ENCODE results near the gene ELOB. TPM values are rescaled to one million over a fixed set of nuclear protein-coding genes. Genes with fewer than 3 reads are reported as not detected.

Gene ELOB
- total RNA-seq, 1 donor from 2014 or later, result 237 TPM

DNA sequence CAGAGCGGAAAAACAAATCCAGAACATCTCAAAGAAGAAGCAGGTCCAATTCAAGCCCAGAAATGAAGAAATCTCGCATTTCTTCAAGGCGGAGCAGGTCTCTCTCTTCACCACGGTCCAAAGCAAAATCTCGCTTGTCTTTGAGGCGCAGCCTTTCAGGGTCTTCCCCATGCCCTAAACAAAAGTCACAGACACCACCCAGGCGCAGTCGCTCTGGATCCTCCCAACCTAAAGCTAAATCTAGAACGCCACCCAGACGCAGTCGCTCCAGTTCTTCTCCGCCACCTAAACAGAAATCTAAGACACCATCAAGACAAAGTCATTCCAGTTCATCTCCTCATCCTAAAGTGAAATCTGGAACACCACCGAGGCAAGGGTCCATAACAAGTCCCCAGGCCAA is 14.4 kb downstream of the ELOB start:
- DNase-seq (ENCODE audit: extremely low spot score, unreplicated experiment), result no peak
- TF ChIP-seq, protein P1, sequence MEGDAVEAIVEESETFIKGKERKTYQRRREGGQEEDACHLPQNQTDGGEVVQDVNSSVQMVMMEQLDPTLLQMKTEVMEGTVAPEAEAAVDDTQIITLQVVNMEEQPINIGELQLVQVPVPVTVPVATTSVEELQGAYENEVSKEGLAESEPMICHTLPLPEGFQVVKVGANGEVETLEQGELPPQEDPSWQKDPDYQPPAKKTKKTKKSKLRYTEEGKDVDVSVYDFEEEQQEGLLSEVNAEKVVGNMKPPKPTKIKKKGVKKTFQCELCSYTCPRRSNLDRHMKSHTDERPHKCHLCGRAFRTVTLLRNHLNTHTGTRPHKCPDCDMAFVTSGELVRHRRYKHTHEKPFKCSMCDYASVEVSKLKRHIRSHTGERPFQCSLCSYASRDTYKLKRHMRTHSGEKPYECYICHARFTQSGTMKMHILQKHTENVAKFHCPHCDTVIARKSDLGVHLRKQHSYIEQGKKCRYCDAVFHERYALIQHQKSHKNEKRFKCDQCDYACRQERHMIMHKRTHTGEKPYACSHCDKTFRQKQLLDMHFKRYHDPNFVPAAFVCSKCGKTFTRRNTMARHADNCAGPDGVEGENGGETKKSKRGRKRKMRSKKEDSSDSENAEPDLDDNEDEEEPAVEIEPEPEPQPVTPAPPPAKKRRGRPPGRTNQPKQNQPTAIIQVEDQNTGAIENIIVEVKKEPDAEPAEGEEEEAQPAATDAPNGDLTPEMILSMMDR (conservative IDR thresholded peaks at IDR 0.05), result no peak
- H3K27me3 Mint-ChIP-seq, result no peaks in the 10 kb centered on the region
- H3K36me3 Mint-ChIP-seq, result peaks cover 93% of the 10 kb centered on the region
- H3K4me1 Mint-ChIP-seq (ENCODE audit: unreplicated experiment), result peaks cover under 1% of the 10 kb centered on the region
- H3K27ac Mint-ChIP-seq, result peak overlapping the region; percentile 18
- H3K9me3 Mint-ChIP-seq, result peaks cover 14% of the 10 kb centered on the region
- H3K4me3 Mint-ChIP-seq, result no peak overlapping the region

DNA sequence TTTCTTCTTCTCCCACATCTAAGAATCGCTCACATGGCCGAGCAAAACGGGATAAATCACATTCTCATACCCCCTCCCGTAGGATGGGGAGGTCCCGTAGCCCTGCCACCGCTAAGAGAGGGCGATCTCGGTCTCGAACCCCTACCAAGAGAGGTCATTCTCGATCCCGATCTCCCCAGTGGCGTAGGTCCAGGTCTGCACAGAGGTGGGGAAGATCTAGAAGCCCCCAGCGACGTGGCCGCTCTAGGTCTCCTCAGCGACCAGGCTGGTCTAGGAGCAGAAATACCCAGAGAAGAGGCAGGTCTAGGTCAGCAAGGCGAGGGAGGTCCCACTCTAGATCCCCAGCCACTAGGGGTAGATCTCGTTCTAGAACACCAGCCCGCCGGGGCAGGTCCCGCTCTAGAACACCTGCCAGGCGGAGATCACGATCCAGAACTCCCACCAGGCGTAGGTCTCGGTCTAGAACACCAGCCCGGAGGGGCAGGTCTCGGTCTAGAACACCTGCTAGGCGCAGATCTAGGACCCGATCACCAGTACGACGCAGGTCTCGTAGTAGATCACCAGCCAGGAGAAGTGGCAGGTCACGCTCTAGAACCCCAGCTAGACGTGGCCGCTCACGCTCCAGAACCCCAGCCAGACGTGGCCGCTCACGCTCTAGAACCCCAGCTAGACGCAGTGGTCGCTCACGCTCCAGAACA is 15.0 kb downstream of the ELOB start:
- Mint-ChIP-seq H3K36me3 (peaks cover 98% of the 10 kb centered on the region), H3K9me3 (peaks cover 14% of the 10 kb centered on the region), H3K4me3 (no peak overlapping the region), H3K4me1 (ENCODE audit: unreplicated experiment) (peaks cover 6% of the 10 kb centered on the region), H3K27ac (peak overlapping the region; percentile 18), H3K27me3 (no peaks in the 10 kb centered on the region)
- TF ChIP-seq, protein P1 (conservative IDR thresholded peaks at IDR 0.05), result no peak
- no peak for DNase-seq (ENCODE audit: extremely low spot score, unreplicated experiment)

DNA sequence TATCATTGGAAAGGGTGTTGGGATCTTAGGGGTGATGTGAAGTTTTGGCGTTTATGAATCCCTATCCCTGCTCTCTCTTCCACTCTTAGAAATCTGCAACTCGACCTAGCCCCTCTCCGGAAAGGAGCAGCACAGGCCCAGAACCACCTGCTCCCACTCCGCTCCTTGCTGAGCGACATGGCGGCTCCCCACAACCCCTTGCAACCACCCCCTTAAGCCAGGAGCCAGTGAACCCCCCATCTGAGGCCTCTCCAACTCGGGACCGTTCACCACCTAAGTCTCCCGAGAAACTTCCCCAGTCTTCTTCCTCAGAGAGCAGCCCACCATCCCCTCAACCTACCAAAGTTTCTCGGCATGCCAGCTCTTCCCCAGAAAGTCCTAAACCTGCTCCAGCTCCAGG is 15.6 kb downstream of the ELOB start:
- H3K9me3 Mint-ChIP-seq, result peaks cover 14% of the 10 kb centered on the region
- no peak overlapping the region for H3K4me3 Mint-ChIP-seq
- peaks cover 98% of the 10 kb centered on the region for H3K36me3 Mint-ChIP-seq
- no peaks in the 10 kb centered on the region for H3K27me3 Mint-ChIP-seq
- peaks cover 11% of the 10 kb centered on the region for H3K4me1 Mint-ChIP-seq (ENCODE audit: unreplicated experiment)
- H3K27ac Mint-ChIP-seq, result no peak overlapping the region
- no peak for DNase-seq (ENCODE audit: extremely low spot score, unreplicated experiment)
- TF ChIP-seq, protein P1 (conservative IDR thresholded peaks at IDR 0.05), result no peak

DNA sequence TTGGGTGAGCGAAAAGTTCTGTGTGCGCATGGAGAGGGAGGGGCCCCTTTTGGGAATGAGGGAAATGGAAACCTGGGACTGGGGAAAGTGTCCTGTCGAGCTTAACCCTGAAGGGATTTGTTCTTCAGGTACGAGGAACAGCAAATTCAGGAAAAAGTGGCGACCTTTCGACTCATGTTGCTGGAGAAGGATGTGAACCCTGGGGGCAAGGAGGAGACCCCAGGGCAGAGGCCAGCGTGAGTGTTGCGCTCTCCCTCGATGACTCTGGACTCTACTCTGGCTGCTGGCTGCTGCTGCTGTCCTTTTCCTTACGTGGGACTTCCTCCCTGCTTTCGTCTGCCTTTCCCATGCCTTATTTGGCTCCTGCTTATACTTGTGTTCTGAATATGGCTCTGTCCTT is 19.7 kb downstream of the ELOB start:
- no peak for DNase-seq (ENCODE audit: extremely low spot score, unreplicated experiment)
- H3K27ac Mint-ChIP-seq, result peak overlapping the region; percentile 26
- TF ChIP-seq, protein P1 (conservative IDR thresholded peaks at IDR 0.05), result no peak
- H3K9me3 Mint-ChIP-seq, result peaks cover 2% of the 10 kb centered on the region
- no peaks in the 10 kb centered on the region for H3K27me3 Mint-ChIP-seq
- H3K4me1 Mint-ChIP-seq (ENCODE audit: unreplicated experiment), result peaks cover 32% of the 10 kb centered on the region
- peaks cover 85% of the 10 kb centered on the region for H3K36me3 Mint-ChIP-seq
- H3K4me3 Mint-ChIP-seq, result peak overlapping the region; percentile 24

DNA sequence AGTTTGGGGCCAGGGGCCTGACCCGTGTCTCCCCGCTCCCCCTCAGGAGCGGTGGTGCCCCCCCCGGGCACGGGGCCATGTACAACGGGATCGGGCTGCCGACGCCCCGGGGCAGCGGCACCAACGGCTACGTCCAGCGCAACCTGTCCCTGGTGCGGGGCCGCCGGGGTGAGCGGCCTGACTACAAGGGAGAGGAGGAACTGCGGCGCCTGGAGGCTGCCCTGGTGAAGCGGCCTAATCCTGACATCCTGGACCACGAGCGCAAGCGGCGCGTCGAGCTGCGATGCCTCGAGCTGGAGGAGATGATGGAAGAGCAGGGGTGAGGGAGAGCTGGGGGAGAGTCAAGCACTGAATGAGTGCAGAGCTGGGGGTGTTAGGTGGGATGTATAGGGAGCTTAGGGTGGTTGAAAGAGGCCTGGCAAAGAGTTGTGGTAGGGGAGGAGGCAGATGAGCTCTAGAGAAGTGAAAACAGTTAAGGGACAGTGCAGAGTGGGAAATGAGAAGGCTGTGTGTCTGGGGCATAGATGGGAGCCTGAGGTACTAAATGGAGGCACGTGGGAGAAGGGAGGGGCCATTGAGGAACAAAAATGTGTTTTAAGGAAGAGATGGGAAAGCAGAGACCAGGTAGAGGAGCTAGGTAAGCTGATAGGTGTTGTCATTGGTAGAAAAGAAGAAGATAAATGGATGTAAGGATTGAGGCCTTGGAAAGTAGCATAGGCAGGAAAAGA is 20.6 kb downstream of the ELOB start:
- Mint-ChIP-seq H3K36me3 (peaks cover 76% of the 10 kb centered on the region), H3K4me1 (ENCODE audit: unreplicated experiment) (peaks cover 34% of the 10 kb centered on the region), H3K27me3 (no peaks in the 10 kb centered on the region), H3K27ac (peak overlapping the region; percentile 84), H3K9me3 (no peaks in the 10 kb centered on the region), H3K4me3 (peak overlapping the region; percentile 94)
- TF ChIP-seq, protein P1 (conservative IDR thresholded peaks at IDR 0.05), result no peak
- DNase-seq (ENCODE audit: extremely low spot score, unreplicated experiment), result no peak
